ENCODE data around the gene KIF4B. TPM values are rescaled to one million over a fixed set of nuclear protein-coding genes. Genes with fewer than 3 reads are reported as not detected.

Gene KIF4B
- total and polyA plus RNA-seq, 7 donors: 0.01 to 0.16 TPM; not detected in 5

- TF ChIP-seq POLR2AphosphoS5 (IDR thresholded peaks at IDR 0.05) (no peak), EP300 (IDR thresholded peaks at IDR 0.05) (no peak), POLR2A (IDR thresholded peaks at IDR 0.05) (no peak), CTCF (IDR thresholded peaks at IDR 0.05) (no peak)
- H3K4me3 ChIP-seq: no peak overlapping the region
- DNase-seq: no peak
- no peaks in the 10 kb centered on the region for H3K27me3 ChIP-seq
- intact Hi-C loops (cut with DNase I): no loop called here
- peaks cover 0 to 11% (median 0%) of the 10 kb centered on the region in 4 donors for H3K4me1 ChIP-seq
- no peaks in the 10 kb centered on the region for H3K9me3 ChIP-seq
- no peak overlapping the region for H3K27ac ChIP-seq
- no peaks in the 10 kb centered on the region for H3K36me3 ChIP-seq
- 19 to 43% methylated on average over 1 of the region's 1 CpG for WGBS, 2 donors
These were observed 36.2 kb downstream of the KIF4B start for GRCh38 chr5:155049569-155050383.

- H3K4me3 ChIP-seq: no peak overlapping the region
- intact Hi-C loops (cut with DNase I): no loop called here
- 64 to 75% methylated on average over 5 of the region's 5 CpGs for WGBS, 2 donors
- no peaks in the 10 kb centered on the region for H3K36me3 ChIP-seq
- TF ChIP-seq POLR2AphosphoS5 (IDR thresholded peaks at IDR 0.05): no peak
- TF ChIP-seq POLR2A (IDR thresholded peaks at IDR 0.05): no peak
- no peak for TF ChIP-seq EP300 (IDR thresholded peaks at IDR 0.05)
- TF ChIP-seq CTCF (IDR thresholded peaks at IDR 0.05): no peak
- H3K4me1 ChIP-seq: peaks cover 0 to 11% (median 0%) of the 10 kb centered on the region in 4 donors
- no peak overlapping the region for H3K27ac ChIP-seq
- no peaks in the 10 kb centered on the region for H3K9me3 ChIP-seq
- no peak for DNase-seq
- H3K27me3 ChIP-seq: no peaks in the 10 kb centered on the region
These were observed 36.9 kb downstream of the KIF4B start for GRCh38 chr5:155050384-155051019.

- TF ChIP-seq POLR2A (IDR thresholded peaks at IDR 0.05) (no peak), CTCF (IDR thresholded peaks at IDR 0.05) (no peak), POLR2AphosphoS5 (IDR thresholded peaks at IDR 0.05) (no peak), EP300 (IDR thresholded peaks at IDR 0.05) (no peak)
- Histone ChIP-seq H3K27ac (no peak overlapping the region), H3K36me3 (no peaks in the 10 kb centered on the region), H3K4me1 (peaks cover 0 to 21% (median 6%) of the 10 kb centered on the region in 4 donors), H3K9me3 (no peaks in the 10 kb centered on the region), H3K4me3 (no peak overlapping the region), H3K27me3 (no peaks in the 10 kb centered on the region)
- 67 to 78% methylated on average over 4 of the region's 4 CpGs for WGBS, 2 donors
- DNase-seq: no peak
- intact Hi-C loops (cut with DNase I): no loop called here
These were observed 39.0 kb downstream of the KIF4B start for GRCh38 chr5:155052532-155052931.

DNA sequence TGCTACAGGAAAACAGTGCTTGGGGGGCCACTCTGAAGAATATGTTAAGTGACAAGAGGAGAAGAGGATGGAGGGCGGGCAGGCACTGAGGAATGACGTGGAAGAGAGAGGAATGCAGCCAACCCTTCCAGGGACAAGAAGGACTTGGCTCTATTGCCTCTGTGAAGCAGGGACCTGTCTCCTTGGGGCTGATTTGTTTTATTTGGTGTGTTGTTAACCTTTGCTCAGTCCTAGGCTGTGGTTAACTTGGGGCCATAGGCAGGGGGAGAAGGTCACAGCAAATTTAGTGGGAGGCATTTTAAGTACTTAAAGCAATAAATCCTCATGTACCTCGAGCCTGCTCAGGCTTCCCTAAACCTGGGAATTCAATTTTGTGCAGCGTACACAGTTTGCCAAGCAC is 39.9 kb downstream of the KIF4B start:
- Histone ChIP-seq H3K27ac (no peak overlapping the region), H3K27me3 (no peaks in the 10 kb centered on the region), H3K4me3 (no peak overlapping the region), H3K36me3 (no peaks in the 10 kb centered on the region), H3K4me1 (peaks cover 0 to 25% (median 7%) of the 10 kb centered on the region in 4 donors), H3K9me3 (no peaks in the 10 kb centered on the region)
- TF ChIP-seq POLR2AphosphoS5 (IDR thresholded peaks at IDR 0.05) (no peak), CTCF (IDR thresholded peaks at IDR 0.05) (no peak), POLR2A (IDR thresholded peaks at IDR 0.05) (no peak), EP300 (IDR thresholded peaks at IDR 0.05) (no peak)
- DNase-seq: no peak
- WGBS, 2 donors: 20 to 43% methylated on average over 4 of the region's 4 CpGs
- intact Hi-C loops (cut with DNase I): no loop called here
